AG04449 (cell line): ENCODE data around the gene CCR5AS.
"Not testable (repeated sequence)": the region's sequence is repeated elsewhere in the genome, so short reads cannot be mapped to it uniquely, and the experiment has no call there.

Source experiments
- CTCF ChIA-PET: fragments of 350-600 bp; formaldehyde crosslinking; extraction: SDS; loops from one replicate; lab custom pipeline; 2021; ENCODE audit warnings: antibody characterized with exemption; lab: Yijun Ruan, JAX
- POLR2A ChIA-PET: fragments of 400-600, 350-600 bp; formaldehyde crosslinking; extraction: SDS; loops from one replicate; lab custom pipeline; 2020; ENCODE audit warnings: antibody characterized with exemption, inconsistent platforms; lab: Yijun Ruan, JAX
- DNase-seq: peaks from one replicate; pipeline ENCODE4 v3.0.0-alpha.2; 2010; ENCODE audit warnings: low read depth, low spot score
- H3K4me3 ChIP-seq: 2 replicates; pipeline ENCODE4 v1.5.1; 2011; ENCODE audit warnings: low read depth, mild to moderate bottlenecking, control low read depth, low read length
- TF ChIP-seq, protein P1 (sequence below): IDR thresholded peaks from one replicate; pipeline ENCODE4 v1.5.1; 2011; ENCODE audit warnings: mild to moderate bottlenecking, moderate library complexity, low read length, control low read depth, inconsistent platforms; ENCODE audit not compliant: insufficient read depth; ENCODE audit errors: missing control alignments

Gene CCR5AS

DNA sequence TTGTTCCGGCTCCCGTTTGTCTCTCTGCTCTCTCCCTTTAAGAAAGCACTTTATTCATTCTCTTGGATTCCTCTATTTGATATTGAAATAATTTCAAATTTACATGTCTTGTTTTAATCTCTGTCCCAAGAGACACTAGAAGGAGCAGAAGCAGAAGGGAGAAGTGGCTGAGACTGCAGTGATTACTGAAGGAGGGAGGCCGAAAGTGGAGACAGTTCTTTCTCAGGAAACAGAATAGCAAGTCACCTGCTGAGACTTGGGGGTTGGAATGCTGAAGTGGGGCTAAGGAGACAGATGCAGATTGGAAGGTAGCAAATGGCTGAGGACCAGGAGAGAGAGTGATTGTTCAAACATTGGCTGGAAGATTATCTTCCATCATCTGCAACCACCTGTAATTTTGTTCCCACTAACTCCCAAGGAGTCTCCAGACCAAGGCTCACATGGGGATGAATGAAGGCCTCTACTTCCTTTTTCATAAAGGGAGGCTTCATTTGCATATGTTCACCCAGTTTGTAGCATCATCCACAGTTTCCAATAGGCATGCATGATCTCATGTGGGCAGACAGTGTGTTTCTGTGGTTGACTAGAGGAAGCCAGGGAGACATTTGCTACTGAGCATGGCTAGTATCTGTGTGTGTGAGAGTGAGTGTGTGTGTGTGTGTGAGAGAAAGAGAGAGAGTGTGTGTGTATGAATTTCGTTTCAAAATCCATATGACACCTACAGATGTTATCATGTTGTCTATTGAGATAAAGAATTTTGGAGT, 33.8 kb upstream of the CCR5AS start:
- H3K4me3 ChIP-seq, result no peak overlapping the region
- CTCF ChIA-PET, result no interaction called here
- TF ChIP-seq, protein P1, sequence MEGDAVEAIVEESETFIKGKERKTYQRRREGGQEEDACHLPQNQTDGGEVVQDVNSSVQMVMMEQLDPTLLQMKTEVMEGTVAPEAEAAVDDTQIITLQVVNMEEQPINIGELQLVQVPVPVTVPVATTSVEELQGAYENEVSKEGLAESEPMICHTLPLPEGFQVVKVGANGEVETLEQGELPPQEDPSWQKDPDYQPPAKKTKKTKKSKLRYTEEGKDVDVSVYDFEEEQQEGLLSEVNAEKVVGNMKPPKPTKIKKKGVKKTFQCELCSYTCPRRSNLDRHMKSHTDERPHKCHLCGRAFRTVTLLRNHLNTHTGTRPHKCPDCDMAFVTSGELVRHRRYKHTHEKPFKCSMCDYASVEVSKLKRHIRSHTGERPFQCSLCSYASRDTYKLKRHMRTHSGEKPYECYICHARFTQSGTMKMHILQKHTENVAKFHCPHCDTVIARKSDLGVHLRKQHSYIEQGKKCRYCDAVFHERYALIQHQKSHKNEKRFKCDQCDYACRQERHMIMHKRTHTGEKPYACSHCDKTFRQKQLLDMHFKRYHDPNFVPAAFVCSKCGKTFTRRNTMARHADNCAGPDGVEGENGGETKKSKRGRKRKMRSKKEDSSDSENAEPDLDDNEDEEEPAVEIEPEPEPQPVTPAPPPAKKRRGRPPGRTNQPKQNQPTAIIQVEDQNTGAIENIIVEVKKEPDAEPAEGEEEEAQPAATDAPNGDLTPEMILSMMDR, result no peak
- DNase-seq, result no peak
- POLR2A ChIA-PET, result no interaction called here

DNA sequence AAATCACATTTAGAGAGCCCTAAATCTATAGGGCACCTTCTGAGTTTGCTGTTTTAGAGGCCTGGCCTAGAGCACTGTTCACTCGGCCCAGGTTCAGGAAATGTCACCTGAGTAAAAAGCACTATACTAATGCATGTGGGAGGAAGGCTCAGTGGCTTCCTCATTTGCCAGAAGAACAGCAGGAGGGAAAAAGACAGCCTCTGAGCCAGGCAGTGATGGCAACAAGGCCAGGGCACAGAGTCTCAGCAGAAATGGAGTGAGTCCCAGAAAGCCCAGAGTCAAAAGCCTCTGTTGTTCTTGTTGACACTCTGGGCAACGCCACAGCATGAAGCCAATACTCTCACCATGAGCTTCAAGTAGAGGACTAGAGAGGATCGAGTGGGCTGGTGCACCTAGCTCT, 32.0 kb upstream of the CCR5AS start:
- ChIA-PET POLR2A (no interaction called here), CTCF (interaction anchor here (0.7 to 2.7 kb wide), 3 partner anchors 11 to 120 kb away, joined by 3 to 19 read pairs (median 3); no protein-coding TSS in a partner anchor)
- no peak for DNase-seq
- no peak overlapping the region for H3K4me3 ChIP-seq
- TF ChIP-seq, protein P1, result no peak

DNA sequence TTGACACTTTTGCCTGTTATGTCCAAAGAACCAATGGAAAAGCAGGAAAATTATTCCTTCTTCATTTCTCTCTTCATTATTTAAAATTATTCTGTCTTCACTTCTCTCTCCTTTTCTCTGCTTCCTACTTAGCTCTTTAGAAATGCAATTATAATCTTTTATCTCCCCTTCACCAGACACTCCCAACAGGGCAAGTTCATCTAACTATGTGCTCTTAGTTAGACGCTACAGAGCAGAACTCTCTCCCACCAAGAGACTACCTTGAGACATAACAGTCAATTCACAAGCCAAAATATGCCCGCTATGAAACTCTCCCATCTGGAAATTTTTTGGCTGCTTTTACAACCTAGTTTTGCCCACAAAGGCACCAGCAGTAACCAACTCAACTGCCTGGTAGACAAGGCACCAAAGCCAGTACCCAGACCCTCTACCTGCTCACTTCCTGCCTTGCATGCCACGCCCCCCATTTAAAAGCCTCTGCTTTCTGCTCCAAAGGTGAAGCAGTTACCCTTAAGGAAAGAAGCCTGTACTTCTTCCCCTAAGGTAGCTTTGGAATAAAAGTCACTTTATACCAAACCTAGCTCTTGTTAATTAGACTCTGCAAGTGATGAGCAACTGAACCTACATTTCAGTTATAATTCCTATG, 28.3 kb upstream of the CCR5AS start:
- CTCF ChIA-PET, result interaction anchor here (1.4 kb wide), 1 partner anchor 8 kb away, joined by 5 read pairs; no protein-coding TSS in a partner anchor

DNA sequence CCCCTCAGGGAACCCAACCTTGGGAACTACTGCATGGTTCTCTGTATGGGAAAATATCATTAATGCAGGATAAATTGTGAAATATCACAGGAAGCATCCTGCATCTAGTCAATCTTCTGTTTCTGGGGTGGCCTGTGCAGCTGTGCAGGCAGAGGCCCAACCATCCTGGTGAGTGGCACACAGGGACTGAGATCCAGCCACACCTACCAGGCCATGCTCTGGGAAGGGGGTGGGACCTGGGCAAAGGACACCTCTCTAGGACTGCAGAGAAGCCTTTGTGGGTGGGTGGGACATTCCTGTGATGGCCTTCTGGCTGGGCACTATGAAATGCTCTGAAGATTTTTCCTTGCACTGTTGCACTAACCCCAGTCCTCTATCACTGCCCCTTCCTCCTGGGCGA, 27.0 kb upstream of the CCR5AS start:
- CTCF ChIA-PET, result no interaction called here

More for the DNA sequence above, 28.3 kb upstream of the CCR5AS start:
- POLR2A ChIA-PET, result no interaction called here
- TF ChIP-seq, protein P1, result no peak
- DNase-seq, result no peak
- no peak overlapping the region for H3K4me3 ChIP-seq

DNA sequence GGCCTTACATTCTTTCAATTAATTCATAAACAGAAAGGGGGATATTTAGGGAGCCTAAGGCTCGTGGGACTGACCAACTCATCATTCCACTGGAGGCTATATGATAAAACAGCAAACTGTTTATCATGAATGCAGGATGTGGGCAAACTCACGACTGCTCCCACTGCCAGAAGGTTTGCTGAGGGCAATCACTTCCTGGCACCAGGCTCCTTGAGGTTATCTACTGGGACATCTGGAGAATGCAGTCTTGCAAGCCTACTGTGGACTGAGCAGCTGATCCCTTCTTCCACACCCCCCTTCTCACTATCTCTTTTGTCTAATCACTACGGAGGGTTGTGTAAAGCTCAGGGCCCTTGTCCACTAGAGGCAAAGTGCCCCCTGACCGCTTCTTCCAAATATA, 26.3 kb upstream of the CCR5AS start:
- CTCF ChIA-PET, POLR2A ChIA-PET, DNase-seq, H3K4me3 ChIP-seq: not testable (repeated sequence)

More for the DNA sequence above, 27.0 kb upstream of the CCR5AS start:
- DNase-seq, result no peak
- POLR2A ChIA-PET, result no interaction called here
- TF ChIP-seq, protein P1, result no peak
- H3K4me3 ChIP-seq, result no peak overlapping the region

DNA sequence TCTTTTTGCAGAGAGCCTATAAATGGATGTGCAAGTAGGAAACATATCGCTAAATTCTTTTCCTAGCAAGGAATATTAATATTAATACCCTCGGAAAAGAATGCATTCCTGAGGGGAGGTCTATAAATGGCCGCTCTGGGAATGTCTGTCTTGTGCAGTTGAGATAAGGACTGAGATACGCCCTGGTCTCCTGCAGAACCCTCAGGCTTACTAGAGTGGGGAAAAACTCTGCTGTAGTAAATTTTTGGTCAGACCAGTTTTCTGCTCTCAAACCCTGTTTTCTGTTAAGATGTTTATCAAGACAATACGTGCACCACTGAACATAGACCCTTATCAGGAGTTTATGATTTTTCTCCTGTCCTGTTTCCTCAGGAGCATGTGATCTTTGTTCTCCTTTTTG, 25.0 kb upstream of the CCR5AS start:
- DNase-seq, H3K4me3 ChIP-seq, POLR2A ChIA-PET: not testable (repeated sequence)
- CTCF ChIA-PET, result interaction anchor here (2.1 kb wide), 1 partner anchor 17 kb away, joined by 7 read pairs; no protein-coding TSS in a partner anchor

DNA sequence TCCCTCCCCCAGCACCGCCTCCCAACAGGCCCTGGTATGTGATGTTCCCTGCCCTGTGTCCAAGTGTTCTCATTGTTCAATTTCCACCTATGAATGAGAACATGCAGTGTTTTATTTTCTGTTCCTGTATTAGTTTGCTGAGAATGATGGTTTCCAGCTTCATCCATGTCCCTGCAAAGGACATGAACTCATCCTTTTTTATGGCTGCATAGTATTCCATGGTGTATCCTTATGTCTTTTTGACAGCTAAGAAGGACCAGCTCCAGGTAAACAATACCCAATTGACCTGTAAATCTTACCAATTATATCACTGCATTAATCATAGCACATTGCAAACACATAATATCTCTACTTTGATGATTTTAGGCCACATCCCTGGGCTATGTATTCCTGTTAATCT, 24.0 kb upstream of the CCR5AS start:
- H3K4me3 ChIP-seq, DNase-seq, POLR2A ChIA-PET: not testable (repeated sequence)
- CTCF ChIA-PET, result interaction anchor here (2.1 kb wide), 1 partner anchor 18 kb away, joined by 7 read pairs; no protein-coding TSS in a partner anchor
